HT-29 (cell line): ENCODE measurements around the gene INTS11. TPM values are rescaled to one million over a fixed set of nuclear protein-coding genes. Genes with fewer than 3 reads are reported as not detected.

Experiments
- DNase-seq: peaks from one replicate; pipeline ENCODE4 v3.0.0-alpha.2; 2015; ENCODE audit warnings: low spot score
- total RNA-seq: library from RNA; depleted of rRNA; stranded (reverse); fragments of >200 nt; shearing (Covaris generic); gene quantifications from 2 replicates; pipeline ENCODE4 v1.2.3, GENCODE V29; 2014

The INTS11 gene
- total RNA-seq, 1 experiment from 2014 or later: 174 TPM

- no peak for DNase-seq
These were observed 24.6 kb downstream of the INTS11 start for GRCh38 chr1:1299686-1300351.

DNA sequence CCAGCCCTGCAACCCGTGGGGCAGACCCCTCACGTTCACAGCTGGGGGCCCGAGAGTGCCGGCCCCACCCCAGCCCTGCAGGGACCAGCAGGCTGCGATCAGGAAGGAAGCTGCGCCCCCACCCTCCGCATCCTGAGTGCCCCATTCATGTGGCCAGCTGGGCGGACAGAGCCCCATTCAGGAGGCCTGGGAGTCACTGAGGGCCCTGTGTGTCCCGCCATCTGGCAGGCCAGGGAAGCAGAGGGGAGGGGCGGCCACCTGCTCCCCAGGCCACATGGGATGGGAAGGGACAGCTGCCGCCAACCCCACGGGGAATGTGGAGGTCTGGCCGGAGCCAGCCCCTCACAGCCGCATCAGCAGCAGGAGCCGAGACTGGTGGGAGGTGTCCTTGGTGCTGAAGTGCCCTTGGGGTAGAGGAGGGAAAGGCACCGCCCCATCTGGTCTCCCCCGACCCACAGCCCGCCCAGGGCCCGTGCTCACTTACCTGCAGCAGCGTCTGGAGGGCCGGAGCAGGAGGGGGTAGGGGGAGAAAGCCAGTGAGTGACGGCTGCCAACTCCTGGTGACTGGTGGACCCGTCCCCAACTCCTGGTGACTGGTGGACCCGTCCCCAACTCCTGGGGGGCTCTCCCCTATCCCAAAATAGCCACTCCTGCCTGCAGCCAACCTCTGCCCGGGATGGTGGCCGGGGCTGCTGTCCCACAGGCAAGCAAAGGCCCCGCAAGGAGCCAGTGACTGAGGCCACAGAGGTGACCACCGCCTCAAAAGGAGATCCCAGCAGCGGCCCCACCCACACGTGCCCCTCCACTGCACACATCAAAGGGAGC is 25.4 kb downstream of the INTS11 start:
- DNase-seq: no peak

GRCh38 chr1:1297802-1298424 is 26.5 kb downstream of the INTS11 start:
- no peak for DNase-seq

DNA sequence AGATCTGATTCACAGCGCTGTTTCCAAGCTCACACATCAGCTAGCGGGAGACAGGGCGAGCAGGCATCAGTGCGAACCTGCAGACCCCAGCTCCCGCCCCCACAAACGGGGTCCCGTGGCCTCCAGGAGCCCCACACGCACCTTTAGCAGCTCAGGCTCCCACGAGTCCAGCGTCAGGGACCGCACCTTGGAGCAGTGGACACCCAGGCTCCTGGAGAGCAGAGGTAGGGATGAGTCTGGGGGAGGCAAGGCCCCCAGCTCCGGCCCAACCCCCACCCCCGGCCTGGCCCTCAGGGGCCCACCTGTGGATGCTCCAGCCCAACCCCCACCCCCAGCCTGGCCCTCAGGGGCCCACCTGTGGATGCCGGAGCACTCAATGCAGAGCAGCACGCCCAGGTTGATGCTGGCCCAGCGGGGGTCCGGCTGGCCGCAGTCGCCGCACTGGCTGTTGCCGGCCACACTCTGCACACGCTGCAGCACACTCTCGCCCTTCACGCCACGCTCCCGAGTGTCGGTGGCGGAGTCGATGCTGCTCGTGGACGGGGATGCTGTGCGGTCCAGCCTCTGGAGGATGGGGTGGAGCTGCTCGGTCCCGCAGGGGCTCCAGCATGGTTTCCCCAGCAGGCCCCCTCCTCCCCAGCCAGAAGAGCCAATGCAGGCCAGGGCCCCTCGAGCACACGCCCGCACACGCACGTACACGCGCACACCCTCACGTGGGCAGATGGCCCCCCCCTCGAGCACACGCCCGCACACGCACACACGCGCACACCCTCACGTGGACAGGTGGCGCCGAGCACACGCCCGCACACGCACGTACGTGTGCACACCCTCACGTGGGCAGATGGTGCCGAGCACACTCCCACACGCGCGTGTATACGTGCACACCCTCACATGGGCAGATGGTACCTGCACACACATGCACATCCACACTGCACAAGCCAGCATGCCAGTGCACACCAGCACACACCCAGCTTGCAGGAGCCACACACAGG is 28.1 kb downstream of the INTS11 start:
- DNase-seq: no peak

DNA sequence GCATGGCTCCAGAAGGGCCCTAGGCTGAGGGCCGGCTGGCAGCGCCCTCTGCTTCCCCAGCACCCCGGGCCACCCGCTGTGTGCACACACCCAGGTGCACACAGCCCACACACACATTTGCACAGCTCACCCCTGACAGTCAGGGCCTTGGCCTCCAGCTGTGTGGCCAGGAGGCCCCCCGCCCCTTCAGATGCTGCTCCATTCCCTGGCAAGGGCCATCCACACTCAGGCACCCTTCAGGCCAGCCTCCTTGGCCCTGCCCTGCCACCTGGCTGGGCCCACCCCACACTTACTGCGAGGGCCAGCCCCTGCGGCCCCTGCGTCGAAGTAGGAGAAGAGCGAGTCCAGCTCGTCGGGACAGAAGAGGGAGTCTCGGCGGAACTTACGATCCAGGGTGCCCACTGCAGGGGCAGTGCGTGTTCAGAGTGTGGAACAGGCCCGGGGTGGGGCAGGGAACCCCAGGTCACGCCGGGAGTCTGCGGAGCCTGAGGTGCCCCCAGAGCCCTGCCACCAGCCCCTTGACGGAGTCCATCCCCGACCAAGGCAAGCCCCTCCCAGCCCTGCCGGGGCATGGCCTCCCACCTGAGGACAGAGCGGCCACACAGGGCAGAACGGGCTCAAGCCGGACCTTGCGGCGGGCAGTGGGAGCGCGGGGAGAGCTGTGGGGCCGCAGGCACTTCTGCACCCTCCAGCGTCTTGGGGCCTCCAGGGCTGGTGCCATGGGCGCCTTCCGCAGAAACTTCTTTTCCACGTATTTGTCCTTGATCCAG is 29.1 kb downstream of the INTS11 start:
- no peak for DNase-seq

DNA sequence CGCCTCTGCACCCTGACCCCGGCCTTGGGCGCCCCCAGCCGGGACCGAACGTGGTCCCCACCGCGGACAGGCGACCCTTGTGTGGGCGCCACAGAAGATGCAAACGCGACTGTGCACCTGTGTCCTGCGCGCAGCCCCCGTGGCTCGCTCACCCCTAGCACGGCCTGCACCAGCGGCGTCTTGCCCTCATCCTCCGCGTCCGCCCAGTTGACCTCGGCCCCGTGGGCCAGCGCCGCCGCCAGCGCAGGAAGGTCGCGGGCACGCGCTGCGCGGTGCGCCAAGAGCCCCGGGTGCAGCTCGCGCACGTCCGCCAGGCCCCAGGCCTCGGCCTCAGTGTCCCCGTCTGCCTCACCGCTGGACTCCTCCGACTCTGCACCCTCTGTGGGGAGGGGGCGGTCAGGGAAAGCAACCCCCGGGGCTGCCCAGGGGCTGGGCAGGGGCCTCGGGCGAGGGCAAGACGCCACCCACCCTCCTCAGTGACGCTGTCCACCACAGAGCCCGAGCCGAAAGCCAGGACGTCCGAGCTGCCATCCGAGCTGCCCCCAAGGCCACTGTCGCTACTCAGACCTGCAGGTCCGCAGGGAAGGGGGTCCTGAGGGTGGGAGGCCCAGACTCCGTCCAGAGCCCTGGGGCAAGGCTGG is 30.1 kb downstream of the INTS11 start:
- DNase-seq: no peak

- no peak for DNase-seq
These were observed 30.9 kb downstream of the INTS11 start for GRCh38 chr1:1293263-1294249.

- DNase-seq: no peak
These were observed 31.6 kb downstream of the INTS11 start for GRCh38 chr1:1292851-1293250.

GRCh38 chr1:1292442-1292779 is 32.0 kb downstream of the INTS11 start:
- no peak for DNase-seq

GRCh38 chr1:1291548-1292441 is 32.7 kb downstream of the INTS11 start:
- peak; percentile 86 for DNase-seq

- DNase-seq: peak; percentile 31
These were observed 33.4 kb downstream of the INTS11 start for GRCh38 chr1:1291023-1291528.

DNA sequence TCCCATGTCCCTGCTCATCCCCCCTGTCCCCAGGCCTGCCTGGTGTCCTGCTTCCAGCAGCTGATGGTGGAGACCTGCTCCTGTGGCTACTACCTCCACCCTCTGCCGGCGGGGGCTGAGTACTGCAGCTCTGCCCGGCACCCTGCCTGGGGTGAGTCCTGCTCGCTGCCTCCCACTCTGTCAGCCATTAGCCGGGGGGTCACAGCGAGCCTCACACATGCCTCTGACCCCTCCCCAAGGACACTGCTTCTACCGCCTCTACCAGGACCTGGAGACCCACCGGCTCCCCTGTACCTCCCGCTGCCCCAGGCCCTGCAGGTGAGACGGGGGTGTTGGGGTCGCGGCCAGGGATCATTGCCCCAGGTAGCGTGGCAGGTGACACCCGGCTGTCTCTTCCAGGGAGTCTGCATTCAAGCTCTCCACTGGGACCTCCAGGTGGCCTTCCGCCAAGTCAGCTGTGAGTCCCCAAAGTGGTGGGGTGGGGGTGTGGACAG is 34.2 kb downstream of the INTS11 start:
- DNase-seq: peak; percentile 77

- no peak for DNase-seq
These were observed 37.0 kb downstream of the INTS11 start for GRCh38 chr1:1287288-1288110.

DNA sequence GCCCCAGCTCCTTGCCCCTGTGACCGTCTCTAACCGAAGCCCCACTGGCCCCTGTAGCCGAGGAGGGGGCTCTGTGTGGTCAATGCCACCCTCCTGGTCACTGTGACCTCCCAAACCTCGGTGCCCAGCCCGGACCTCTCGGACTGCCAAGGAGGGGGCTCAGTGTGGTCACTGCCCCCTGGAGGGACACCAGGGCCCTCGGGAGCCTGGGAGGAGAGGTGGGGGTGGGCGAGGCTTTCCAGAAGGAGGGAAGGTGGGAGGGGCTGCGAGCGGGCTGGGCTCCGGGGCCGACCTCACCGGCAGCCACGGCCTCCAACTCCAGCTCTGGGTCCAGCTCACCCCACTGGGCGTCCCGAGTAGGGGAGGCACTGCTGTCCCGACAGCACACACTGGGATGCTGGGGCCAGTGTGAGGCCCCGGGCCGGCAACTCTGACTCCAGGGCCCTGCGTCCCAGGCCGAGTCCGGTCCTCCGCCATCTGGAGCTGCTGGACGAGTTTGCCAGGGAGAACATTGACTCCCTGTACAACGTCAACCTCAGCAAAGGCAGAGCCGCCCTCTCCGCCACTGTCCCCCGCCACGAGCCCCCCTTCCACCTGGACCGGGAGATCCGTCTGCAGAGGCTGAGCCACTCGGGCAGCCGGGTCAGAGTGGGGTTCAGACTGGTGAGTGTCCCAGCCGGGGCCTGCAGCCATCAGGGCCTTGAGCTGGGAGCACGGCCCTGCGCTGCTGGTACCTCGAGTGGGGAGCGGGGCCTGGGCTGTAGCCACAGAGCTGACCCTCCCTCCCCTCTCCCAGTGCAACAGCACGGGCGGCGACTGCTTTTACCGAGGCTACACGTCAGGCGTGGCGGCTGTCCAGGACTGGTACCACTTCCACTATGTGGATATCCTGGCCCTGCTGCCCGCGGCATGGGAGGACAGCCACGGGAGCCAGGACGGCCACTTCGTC is 37.9 kb downstream of the INTS11 start:
- no peak for DNase-seq

- no peak for DNase-seq
These were observed 38.7 kb downstream of the INTS11 start for GRCh38 chr1:1285611-1286311.
